Measurements from ENCODE around the gene CBX3.
"Not testable (repeated sequence)": the region's sequence is repeated elsewhere in the genome, so short reads cannot be mapped to it uniquely, and the experiment has no call there.

CBX3 gene

GRCh38 chr7:26188206-26188956 lies 13.2 kb upstream of the CBX3 start:
- DNase-seq (ENCODE audit: low read depth) = no peak

DNA sequence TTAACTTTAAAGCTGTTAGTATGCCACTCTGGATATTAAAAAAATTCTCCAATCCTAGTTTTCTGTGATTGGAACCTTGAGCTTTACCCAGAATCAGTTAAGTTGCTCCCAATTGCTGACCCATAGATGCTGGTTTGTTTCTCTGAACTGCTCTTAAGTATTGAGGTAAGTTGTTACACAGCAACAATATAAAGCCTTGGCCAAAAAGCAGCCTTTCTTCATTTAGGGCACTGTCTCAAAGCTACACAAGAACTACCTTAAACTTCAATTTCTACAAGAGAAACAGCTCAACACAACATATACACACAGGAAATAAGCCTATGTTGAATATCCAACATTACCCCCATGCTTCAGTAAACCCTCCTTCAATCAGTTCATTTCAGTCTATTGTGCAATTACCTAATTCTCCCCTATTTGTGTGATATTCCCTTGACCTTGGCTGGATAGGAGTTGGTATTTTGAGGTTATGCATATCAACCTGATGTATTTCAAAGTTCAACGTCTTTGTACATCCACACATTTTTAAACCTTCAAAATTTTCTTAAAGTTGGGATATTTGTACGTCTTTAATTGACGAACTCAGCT lies 12.5 kb upstream of the CBX3 start:
- DNase-seq (ENCODE audit: low read depth) = no peak

- DNase-seq (ENCODE audit: low read depth) = no peak
Measured at GRCh38 chr7:26189697-26190096, 11.8 kb upstream of the CBX3 start.

- no peak for DNase-seq (ENCODE audit: low read depth)
Measured at GRCh38 chr7:26190417-26190869, 11.1 kb upstream of the CBX3 start.

- DNase-seq (ENCODE audit: low read depth) = no peak
Measured at GRCh38 chr7:26191233-26191973, 10.1 kb upstream of the CBX3 start.

DNA sequence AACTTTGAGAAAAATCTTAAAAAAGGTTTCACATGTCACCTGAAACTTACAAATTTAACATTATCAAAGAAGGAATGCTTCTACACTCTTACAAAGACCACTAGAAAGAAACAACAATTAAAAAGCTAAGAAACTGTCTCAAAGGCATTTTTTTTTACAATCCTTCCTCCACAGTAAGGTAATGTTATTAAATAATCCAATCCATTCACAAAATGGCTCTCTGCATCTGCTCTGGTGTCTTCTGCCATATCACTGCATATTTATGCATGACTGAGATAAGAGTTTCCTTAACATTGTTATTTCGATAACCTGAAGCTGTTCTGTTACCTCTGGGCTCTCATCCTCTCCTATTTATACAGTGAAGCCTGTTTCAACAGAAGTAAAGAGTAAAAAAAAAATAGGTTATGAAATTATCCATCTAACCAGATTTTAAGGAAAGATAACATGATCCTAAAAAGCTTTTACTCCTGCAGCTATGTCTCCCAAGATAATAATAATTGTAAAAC lies 9.5 kb upstream of the CBX3 start:
- DNase-seq (ENCODE audit: low read depth) = no peak

DNA sequence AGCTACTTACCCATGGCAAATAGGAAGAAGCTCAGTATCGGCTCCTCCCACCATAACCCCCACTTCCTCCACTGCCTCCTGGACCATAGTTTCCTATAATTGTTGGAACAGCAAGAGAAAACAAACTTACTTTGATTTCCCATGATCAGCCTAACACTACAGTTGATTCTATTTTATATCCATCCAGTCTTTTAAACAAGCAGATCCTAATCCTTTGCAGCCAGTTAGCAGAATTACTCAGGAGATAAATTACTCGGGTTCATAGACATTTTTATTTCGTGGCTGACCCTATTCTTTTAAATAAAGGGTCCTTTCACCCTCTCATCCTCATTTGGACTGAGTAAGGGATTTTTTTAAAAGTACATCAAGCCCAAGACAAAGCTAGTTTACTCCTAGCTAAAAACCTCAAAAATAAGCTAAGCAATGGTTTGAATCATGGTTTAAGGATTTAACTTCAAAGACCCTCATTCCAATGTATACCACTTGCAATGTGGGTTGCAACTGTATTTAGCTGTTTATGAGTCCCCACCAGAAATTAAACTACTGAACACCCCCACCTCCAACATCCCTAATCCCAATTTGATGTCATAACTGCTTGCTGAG lies 9.0 kb upstream of the CBX3 start:
- no peak for DNase-seq (ENCODE audit: low read depth)

GRCh38 chr7:26193432-26194207 lies 7.9 kb upstream of the CBX3 start:
- no peak for DNase-seq (ENCODE audit: low read depth)

DNA sequence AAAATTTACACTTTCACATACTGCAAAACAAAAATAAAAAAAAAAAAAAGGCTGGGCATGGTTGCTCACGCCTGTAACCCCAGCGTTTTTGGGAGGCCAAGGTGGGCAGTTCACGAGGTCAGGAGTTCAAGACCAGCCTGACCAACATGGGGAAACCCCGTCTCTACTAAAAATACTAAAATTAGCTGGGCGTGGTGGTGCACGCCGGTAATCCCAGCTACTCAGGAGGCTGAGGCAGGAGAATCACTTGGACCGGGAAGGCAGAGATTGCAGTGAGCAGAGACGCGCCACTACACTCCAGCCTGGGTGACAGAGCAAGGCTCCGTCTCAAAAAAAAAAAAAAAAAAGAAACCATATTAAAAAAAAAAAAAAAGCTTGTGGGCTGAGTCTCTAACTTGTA lies 6.8 kb upstream of the CBX3 start:
- DNase-seq (ENCODE audit: low read depth) = not testable (repeated sequence)

- no peak for DNase-seq (ENCODE audit: low read depth)
Measured at GRCh38 chr7:26195182-26195581, 6.4 kb upstream of the CBX3 start.

GRCh38 chr7:26195867-26196657 lies 5.5 kb upstream of the CBX3 start:
- DNase-seq (ENCODE audit: low read depth) = no peak

DNA sequence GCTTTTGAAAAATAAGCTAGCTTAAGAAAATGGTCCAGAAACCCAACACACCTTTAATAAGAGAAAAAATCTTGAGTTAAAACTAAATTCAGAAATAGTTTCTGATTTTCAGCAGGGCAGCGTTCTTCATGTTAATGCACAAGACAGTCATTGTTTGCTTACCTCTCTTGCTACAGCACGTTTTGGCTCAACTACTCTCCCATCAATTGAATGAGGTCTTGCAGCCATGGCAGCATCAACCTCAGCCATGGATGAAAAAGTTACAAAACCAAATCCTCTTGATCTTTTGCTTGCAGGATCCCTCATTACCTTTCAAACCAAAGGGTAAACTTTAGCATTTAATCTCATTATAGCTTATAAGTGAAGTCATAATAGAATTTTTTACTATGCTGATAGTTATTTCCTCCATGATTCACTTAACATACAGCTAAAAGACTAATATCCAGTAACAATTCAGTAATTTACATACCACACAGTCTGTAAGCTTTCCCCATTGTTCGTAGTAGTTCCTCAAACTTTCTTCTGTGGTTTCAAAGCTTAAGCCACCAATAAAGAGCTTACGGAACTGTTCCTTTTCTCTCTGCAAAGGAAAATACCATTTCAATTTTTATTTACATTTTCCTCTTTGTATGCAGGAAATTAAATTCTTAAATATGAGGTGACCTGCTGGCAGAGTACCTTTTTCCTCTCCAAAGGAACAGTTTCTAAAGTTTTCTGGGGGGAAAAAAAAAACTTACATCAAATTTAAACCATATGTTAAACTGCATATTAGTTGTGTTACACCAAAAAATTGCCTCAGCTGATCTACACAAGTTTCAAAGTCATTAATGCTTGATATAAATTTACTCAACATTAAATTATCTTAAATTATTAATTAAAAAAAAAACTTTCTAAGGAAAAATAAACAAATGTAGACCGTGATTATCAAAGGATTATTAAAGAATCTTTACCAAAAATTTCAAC lies 4.1 kb upstream of the CBX3 start:
- no peak for DNase-seq (ENCODE audit: low read depth)

GRCh38 chr7:26198133-26198780 lies 3.3 kb upstream of the CBX3 start:
- DNase-seq (ENCODE audit: low read depth) = no peak

GRCh38 chr7:26198781-26199169 lies 2.8 kb upstream of the CBX3 start:
- no peak for DNase-seq (ENCODE audit: low read depth)

- peak; percentile 40 for DNase-seq (ENCODE audit: low read depth)
Measured at GRCh38 chr7:26199301-26200037, 2.1 kb upstream of the CBX3 start.

GRCh38 chr7:26200038-26200443 lies 1.5 kb upstream of the CBX3 start:
- DNase-seq (ENCODE audit: low read depth) = peak; percentile 62

- DNase-seq (ENCODE audit: low read depth) = peak; percentile 94
Measured at GRCh38 chr7:26200444-26201246, 900 bp upstream of the CBX3 start, which contains the start of gene HNRNPA2B1. Gene HNRNPA2B1 (minus strand): TSS chr7:26200746. CDS start chr7:26200577, 169 bp downstream.
